ENCODE data around the gene KIF5A.

- TF ChIP-seq POLR2AphosphoS5 (IDR thresholded peaks at IDR 0.05; ENCODE audit: low read depth, low read length) (no peak), POLR2A (IDR thresholded peaks at IDR 0.05; ENCODE audit: low read depth, low read length) (no peak)
Observed at GRCh38 chr12:57533108-57533507, 16.7 kb upstream of the KIF5A start.

All from GM12892 (cell line).